OCI-M1 (cell line): ENCODE results near the gene C1orf198.
"Not testable (repeated sequence)": the region's sequence is repeated elsewhere in the genome, so short reads cannot be mapped to it uniquely, and the experiment has no call there.

Source experiments
- DNase-seq: peaks from one replicate; lab custom pipeline; 2025; lab: John Stamatoyannopoulos, UW

The C1orf198 gene

DNA sequence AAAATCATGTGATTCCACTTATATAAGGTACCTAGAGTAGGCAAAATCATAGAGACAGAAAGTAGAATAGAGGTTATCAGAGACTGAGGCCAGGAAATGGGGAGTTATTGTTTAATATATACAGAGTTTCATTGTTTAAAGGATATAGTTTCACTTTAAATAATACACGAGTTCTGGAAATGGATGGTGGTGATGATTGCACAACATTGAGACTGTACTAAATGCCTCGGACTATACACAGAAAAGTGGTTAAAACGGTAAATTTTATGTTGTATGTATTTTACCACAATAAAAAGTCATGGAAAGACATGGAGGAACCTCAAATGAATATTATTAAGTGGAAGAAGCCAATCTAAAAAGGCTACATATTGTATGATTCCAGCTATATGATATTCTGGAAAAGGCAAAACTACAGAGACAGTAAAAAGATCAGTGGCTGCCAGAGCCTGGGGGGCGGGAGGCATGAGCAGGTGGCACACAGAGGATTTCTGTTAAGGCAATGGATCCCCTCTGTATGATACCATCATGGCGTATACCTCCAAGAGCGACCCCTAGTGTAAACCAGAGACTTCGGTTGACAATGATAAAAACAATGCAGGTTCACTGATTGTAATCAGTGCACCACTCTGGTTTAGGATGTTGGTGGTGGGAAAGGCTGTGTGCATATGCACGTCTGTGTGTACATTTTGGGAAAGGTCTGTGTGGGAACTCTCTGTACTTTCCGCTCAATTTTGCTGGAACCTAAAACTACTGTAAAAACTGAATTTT is 7.5 kb downstream of the C1orf198 start:
- no peak for DNase-seq

- DNase-seq, result no peak
Measured at GRCh38 chr1:230858918-230859729, 9.2 kb downstream of the C1orf198 start.

- no peak for DNase-seq
Measured at GRCh38 chr1:230858236-230858820, 10.0 kb downstream of the C1orf198 start.

DNA sequence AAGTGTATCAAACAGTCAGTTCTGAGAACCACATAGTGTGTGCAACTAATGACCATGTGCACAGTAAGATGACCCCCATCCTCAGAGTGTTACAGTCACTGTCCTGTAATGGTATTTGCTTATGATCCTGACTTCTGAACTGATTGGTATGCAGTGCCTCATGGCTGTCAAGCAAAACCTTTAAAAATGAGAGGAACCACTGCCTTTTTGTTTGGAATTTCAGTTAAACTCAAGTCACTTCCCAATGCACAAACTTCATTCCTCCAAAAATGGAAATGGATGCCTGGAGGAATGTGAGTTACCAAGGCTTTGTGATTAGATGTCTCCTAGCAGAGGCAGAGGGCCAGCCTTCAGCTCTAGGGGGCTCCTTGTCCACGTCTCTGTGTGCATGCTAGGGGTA is 10.5 kb downstream of the C1orf198 start:
- DNase-seq, result no peak

DNA sequence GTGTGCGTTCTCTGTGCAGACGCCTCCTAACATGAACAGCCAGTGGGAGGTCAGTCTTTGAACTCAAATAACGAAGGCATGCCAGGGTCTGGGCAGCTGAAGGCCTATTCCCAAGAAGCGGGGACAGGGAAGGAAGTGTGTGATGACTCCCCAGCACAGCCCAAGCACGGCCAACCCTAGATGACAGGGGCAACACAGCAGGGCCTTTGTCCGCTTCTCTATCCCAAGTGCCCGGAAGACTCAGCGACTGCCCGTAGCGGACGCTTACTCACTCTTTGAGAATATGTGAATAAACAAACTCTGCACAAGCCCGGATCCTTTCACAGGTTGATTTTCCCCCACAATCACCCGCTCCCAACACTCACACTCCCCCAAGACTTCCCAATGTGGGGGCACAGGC is 11.2 kb downstream of the C1orf198 start:
- DNase-seq, result no peak

- DNase-seq, result peak; percentile 29
Measured at GRCh38 chr1:230855886-230856285, 12.4 kb downstream of the C1orf198 start.

DNA sequence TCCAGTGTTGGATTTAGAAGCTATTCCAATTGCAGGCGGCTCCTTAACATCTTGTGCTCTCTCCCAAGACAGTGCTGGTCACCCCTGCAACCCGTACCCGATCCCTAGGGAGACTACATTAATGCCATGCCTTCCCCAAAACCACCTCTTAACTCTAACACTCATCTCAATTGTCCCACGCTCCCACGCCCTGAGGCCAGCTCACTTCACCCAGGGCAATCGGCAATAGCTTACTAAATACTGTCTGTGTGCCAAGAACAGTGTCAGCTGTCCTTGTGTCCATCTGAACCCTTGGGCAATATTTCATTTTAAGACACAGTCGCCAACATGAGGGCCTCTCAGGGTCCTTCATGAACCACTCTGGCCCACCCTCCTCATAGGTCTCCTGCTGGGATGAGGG is 13.9 kb downstream of the C1orf198 start:
- DNase-seq, result no peak

GRCh38 chr1:230853731-230854130 is 14.6 kb downstream of the C1orf198 start:
- DNase-seq, result no peak

- DNase-seq, result no peak
Measured at GRCh38 chr1:230852959-230853358, 15.4 kb downstream of the C1orf198 start.

DNA sequence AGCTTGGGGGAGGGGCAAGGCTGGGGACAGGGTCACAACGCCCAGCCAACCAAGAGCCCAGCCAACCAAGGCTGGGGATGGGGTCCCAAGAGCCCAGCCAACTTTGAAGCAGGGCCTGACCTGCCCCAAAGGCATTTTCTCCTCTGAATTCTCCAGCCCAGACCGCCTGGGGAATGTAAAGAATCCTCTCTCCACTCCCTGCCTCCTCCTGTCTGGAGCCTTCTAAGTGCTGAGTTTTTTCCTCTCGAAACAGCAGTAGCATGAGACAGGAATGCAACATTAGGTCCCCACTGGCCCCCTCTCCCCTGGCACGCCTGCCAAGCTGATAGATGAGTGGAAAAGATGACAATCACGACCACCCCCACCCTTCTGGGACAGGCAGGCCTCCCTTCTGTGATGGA is 17.0 kb downstream of the C1orf198 start:
- no peak for DNase-seq

DNA sequence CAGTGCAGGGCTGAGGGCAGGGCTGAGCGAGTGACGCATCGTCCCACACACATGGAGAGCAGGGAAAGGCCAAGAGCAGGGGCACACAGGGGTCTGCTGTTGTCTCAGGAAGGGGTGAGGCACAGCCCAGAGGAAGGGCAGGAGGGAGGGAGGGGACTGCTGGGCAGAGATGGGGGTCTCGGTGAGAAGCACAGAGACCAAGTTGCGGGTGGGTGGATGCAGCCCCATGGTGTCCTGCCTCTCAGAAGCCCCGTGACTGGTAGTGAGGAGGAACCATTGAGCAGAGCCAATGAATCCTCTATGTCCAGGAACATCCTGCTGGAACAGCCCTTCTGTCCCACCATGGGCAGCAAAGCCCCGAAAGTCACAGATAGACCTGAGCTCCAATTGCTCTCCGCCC is 17.8 kb downstream of the C1orf198 start:
- DNase-seq, result no peak

- DNase-seq, result no peak
Measured at GRCh38 chr1:230849451-230850224, 18.7 kb downstream of the C1orf198 start.

GRCh38 chr1:230848235-230848634 is 20.1 kb downstream of the C1orf198 start:
- DNase-seq, result no peak

DNA sequence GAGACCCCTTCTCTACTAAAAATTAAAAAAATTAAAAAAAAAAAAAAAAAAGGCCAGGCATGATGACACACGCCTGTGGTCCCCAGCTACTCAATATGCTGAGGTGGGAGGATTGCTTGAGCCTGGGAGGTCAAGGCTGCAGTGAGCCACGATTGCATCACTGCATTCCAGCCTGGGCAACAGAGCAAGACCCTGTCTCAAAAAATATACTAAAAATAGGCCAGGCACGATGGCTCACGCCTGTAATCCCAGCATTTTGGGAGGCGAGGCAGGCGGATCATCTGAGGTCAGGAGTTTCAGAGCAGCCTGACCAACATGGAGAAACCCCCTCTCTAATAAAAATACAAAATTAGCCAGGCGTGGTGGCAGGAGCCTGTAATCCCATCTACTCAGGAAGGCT is 23.1 kb downstream of the C1orf198 start:
- DNase-seq, result not testable (repeated sequence)

DNA sequence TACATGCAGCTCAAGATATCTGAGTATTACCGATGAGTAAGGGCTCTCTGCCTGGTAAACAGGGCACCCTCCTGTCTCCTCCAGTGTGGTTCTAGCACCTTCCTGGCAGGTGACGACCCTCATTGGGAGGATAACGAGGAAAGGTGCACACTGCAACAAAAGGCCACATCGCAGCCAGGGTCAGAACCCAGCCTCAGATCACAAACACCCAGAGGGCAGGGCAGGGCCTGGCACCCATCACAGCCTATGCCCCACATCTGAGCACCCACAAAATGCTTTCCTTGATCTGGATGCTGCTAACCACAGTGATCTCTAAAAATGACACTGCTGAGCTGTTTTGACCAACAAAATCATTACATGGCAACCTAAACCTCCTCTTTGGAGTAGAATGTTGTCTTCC is 23.8 kb downstream of the C1orf198 start:
- no peak for DNase-seq

DNA sequence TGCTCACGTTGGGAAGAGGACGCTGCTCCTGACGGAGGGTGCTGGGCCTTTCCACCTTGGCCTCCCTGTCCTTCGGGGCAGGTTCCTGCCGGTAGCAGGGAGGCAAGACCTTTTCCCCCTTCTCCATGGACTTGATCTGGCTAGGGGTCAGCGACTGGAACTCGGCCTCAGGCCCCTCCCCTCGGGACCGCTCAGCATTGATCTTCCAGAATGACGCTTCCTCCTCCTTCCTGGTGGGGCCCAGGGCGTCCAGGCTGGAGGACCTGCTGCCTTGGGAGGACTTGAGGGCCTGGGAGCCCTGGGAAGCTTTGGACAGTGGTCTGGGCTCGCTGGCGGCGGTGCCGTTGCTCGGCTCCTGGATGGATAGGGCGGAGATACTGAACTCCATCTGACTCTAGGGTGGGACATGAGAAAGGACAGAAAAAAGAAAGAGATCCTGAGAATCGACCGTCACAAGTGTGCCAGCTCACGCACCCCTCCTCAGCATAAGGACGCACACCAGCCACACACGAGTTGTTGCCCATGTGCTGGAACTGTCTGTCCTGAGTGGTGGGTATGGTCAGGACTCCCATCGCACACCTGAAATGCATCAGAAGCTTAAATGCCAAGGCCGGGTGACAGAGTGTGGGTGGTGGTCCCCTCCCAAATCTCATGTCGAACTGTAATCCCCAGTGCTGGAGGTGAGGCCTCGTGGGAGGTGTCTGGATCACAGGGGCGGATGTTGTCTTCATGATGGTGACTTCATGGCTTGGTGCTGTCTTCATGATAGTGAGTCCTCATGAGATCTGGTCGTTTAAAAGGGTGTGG is 24.6 kb downstream of the C1orf198 start:
- DNase-seq, result no peak

DNA sequence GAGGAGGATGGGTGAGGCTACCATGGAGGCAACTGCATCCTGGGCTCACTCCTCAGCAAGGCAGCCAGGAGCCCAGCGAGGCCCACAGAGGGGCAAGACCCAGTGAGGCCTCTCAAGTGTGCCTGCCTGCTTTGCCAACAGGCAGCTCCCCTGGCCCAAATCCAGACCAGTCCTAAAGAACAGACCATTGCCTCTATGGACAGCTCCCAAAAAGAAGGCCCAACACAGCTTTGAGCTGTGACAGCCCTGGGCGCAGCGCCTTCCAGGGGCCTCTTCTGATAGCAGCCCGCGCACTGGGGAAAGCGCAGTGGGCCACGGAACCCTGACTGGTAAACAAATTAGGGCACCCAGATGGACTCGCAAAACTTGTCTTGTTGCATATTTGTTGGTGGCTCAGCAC is 25.5 kb downstream of the C1orf198 start:
- no peak for DNase-seq

DNA sequence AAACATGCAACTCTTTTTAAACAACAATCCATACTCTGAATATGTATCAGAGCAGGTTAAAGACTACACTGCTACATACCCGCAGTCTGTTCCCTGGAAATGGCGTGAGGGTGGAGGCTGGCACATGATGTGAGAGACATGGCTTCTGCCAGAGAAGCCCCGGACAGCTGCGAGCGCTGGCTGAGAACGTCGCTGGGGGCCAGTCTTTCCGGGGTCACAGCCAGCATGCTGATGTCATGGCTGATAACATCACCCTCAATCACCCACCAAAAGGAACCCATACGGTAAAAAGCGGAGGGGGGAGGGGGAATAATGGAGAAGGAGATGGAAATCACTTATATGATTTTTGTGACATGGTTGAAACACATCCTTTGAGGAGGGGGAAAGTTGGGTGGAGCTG is 29.1 kb downstream of the C1orf198 start:
- DNase-seq, result no peak

DNA sequence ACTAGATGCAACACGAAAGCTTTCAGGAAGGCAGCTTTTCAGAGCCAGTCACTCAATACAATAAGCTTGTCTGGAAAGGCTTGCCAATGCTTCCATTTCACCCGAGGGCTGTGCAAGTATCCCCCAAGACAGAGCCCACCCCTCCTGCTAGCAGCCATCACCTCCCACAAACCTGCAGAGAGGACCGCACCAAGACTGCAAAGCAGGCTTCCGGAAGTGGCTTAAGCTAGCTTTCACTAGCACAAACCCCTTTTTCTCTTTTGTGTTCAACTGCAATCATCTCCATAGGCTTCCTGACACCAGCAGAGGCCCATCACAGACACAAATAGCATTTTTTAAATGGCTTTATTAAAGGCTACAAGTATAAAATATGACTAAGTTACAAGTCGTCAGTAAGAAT is 31.5 kb downstream of the C1orf198 start:
- DNase-seq, result no peak

DNA sequence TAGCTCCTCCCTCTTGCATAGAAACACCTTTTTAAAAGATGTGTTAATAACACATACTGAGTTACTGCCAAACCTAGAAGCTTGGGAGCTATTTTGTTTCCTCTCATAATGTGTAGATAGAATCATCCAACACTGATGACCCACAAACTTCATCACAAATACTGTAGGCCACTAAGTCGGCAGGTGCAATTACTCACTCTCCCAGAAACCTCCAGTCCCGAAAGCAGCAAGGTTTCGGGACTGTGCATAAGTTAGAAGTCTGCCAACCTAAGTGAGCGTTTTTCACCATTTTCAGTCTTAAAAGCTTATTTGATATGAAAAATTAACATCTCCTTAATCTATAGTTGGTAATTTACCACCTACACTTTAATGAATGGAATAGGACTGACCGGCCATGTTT is 32.0 kb downstream of the C1orf198 start:
- no peak for DNase-seq

DNA sequence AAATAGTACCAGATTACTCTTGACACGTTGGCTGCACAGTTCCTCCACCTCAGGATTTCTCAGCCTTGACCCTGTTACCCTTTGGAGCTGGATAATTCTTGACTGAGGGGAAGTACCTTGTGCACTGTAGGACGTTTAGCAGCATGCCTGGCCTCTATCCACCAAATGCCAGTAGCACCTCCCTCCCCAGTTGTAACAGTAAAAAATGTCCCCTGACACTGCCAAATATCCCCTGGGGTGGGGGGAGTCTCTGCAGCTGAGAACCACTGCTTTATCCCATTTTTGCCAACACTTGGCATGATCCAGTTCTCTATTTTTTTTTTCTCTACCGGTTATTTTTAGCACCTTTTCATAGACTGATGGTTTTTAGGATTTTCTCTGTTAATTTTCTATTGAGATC is 34.0 kb downstream of the C1orf198 start:
- DNase-seq, result no peak
